D721Med (cell line): Measurements from ENCODE around the gene NRAS.

Experiments
- DNase-seq: peaks from one replicate; pipeline ENCODE4 v3.0.0; 2011; ENCODE audit warnings: low spot score; ENCODE audit not compliant: insufficient read length
- FAIRE-seq: peaks from 2 replicates; lab custom pipeline; 2011; peaks lifted over from hg19 to GRCh38; lab: Jason Lieb, UNC
- TF ChIP-seq, protein P1 (sequence below): IDR thresholded peaks from 2 replicates; pipeline ENCODE4 v1.5.1; 2012; ENCODE audit warnings: mild to moderate bottlenecking, control low read depth; ENCODE audit not compliant: insufficient read depth; ENCODE audit errors: missing control alignments

Gene NRAS

GRCh38 chr1:114710360-114710759 is 6.2 kb downstream of the NRAS start:
- DNase-seq = no peak
- TF ChIP-seq, protein P1, sequence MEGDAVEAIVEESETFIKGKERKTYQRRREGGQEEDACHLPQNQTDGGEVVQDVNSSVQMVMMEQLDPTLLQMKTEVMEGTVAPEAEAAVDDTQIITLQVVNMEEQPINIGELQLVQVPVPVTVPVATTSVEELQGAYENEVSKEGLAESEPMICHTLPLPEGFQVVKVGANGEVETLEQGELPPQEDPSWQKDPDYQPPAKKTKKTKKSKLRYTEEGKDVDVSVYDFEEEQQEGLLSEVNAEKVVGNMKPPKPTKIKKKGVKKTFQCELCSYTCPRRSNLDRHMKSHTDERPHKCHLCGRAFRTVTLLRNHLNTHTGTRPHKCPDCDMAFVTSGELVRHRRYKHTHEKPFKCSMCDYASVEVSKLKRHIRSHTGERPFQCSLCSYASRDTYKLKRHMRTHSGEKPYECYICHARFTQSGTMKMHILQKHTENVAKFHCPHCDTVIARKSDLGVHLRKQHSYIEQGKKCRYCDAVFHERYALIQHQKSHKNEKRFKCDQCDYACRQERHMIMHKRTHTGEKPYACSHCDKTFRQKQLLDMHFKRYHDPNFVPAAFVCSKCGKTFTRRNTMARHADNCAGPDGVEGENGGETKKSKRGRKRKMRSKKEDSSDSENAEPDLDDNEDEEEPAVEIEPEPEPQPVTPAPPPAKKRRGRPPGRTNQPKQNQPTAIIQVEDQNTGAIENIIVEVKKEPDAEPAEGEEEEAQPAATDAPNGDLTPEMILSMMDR = no peak
- no peak for FAIRE-seq

DNA sequence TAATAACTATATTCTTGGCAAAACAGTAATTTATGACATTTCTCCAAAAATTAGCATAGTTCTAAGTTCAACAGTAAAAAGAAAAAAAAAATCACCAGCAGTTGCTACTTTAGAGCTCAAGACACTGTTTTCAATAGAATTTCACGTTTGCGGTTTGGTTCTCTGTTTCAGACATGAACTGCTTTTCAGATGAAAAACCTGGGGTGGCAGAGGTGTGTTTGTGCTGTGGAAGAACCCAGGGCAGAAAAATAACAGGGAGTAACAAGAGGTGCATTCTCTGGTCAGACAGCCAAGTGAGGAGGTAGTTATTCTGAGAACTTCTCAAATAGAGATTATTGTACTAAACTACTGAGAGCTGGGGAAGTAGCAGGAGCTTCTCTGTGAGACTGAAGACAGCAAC is 9.0 kb downstream of the NRAS start:
- TF ChIP-seq, protein P1 = no peak
- DNase-seq (no peak), FAIRE-seq (no peak)

GRCh38 chr1:114703242-114703641 is 13.3 kb downstream of the NRAS start:
- DNase-seq = no peak
- no peak for FAIRE-seq
- TF ChIP-seq, protein P1 = no peak

DNA sequence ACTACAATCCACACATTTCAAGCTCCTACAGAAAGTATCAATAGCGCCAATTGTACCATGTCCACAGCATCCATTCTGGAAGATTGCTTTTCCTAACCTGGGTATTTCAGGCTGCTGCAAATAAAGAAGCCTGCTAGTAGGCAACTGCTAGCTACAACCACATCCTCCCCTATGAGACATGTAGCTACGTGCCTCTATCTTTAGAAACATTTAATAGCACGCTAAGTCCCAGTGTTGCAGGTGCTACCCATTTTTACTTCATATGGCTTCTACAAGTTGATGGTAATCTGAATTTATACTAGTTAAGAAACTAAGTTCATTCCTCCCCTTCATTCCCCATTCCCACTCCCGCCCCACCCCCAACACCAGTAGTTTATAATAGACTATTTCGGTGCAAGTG is 13.8 kb downstream of the NRAS start:
- no peak for DNase-seq
- no peak for FAIRE-seq
- TF ChIP-seq, protein P1 = no peak

DNA sequence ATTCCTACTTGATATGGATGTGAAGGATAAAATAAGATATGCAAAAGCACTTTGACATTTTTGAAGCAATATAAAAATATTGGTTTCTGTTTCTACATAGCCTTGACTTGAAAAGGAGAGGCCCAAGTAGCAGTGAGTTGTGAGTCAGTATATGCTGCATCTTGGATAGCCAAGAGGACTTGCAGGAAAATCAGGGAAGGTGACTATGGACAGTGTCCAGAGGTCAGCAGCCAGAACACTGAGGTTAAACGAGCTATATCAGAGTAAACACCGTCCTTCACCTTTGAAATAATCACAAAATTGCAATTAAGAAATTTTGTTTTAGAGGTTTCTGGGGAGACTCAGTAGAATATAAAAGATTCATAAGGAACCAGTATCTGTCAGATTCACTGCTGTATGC is 14.6 kb downstream of the NRAS start:
- TF ChIP-seq, protein P1 = no peak
- no peak for FAIRE-seq
- DNase-seq = no peak

GRCh38 chr1:114700036-114700600 is 16.5 kb downstream of the NRAS start:
- FAIRE-seq = no peak
- DNase-seq = no peak
- TF ChIP-seq, protein P1 = no peak

GRCh38 chr1:114696810-114697209 is 19.8 kb downstream of the NRAS start:
- FAIRE-seq (no peak), DNase-seq (no peak)
- TF ChIP-seq, protein P1 = no peak
